Spleen (tissue), 11 donors: ENCODE data around the gene MAPK14. TPM values are rescaled to one million over a fixed set of nuclear protein-coding genes. Genes with fewer than 3 reads are reported as not detected.

Experiments used
- DNase-seq: peaks from one replicate; pipeline ENCODE4 v3.0.0-alpha.2; 2020
- H3K27ac ChIP-seq, 8 donors: fragments of 200-600 bp; sonication (generic) in 7 of 8; 1 replicate in 4 of 8; 2 replicates in 4 of 8; pipeline versions ENCODE4 v1.5.0 to v1.8.0; 2016 to 2021; ENCODE audit warnings: inconsistent platforms in 4 of 8, mild to moderate bottlenecking in 4 of 8, moderate library complexity in 1 of 8
- H3K27me3 ChIP-seq, 7 donors: fragments of 200-600 bp; sonication (generic) in 6 of 7; replicated peaks in 1 of 7; 1 replicate in 4 of 7; 2 replicates in 3 of 7; pipeline versions ENCODE4 v1.5.0 to v1.8.0; 2016 to 2021; ENCODE audit warnings: inconsistent platforms in 3 of 7, mild to moderate bottlenecking in 1 of 7
- H3K36me3 ChIP-seq, 6 donors: fragments of 200-600 bp; sonication (generic) in 5 of 6; 1 replicate in 4 of 6; 2 replicates in 2 of 6; pipeline versions ENCODE4 v1.5.0 to v1.8.0; 2016 to 2021; ENCODE audit warnings: inconsistent platforms in 2 of 6
- H3K4me1 ChIP-seq, 6 donors: fragments of 200-600 bp; sonication (generic) in 5 of 6; 1 replicate in 3 of 6; 2 replicates in 3 of 6; pipeline versions ENCODE4 v1.5.0 to v1.8.0; 2016 to 2021; ENCODE audit warnings: inconsistent platforms in 3 of 6
- H3K4me3 ChIP-seq, 8 donors: fragments of 200-600 bp; sonication (generic) in 7 of 8; 1 replicate in 4 of 8; 2 replicates in 4 of 8; pipeline versions ENCODE4 v1.5.0 to v1.8.0; 2016 to 2021; ENCODE audit warnings: inconsistent platforms in 4 of 8, mild to moderate bottlenecking in 4 of 8, moderate library complexity in 2 of 8
- H3K9me3 ChIP-seq, 8 donors: fragments of 200-600 bp; sonication (generic) in 7 of 8; 1 replicate in 4 of 8; 2 replicates in 4 of 8; pipeline versions ENCODE4 v1.5.0 to v1.8.0; 2016 to 2021; ENCODE audit warnings: inconsistent platforms in 4 of 8
- POLR2A ChIP-seq, 3 donors: fragments of 450-650 bp; IDR thresholded peaks; one replicate each; pipeline ENCODE4 v1.5.1; 2017; ENCODE audit warnings: antibody characterized with exemption in 3 of 3, mild to moderate bottlenecking in 1 of 3
- POLR2AphosphoS5 ChIP-seq, 3 donors: sonication (generic); formaldehyde crosslinking; IDR thresholded peaks; one replicate each; pipeline ENCODE4 v1.5.1; 2017; ENCODE audit warnings: antibody characterized with exemption in 3 of 3
- WGBS, 5 donors: extraction: QIAGEN DNeasy Blood & Tissue Kit in 3 of 5; methylation state at CpG; one replicate each; pipeline versions ENCODE4 v1.1.5 to v1.1.7; 2013 to 2018; 5-methylcytosine and 5-hydroxymethylcytosine counted together
- intact Hi-C: fragments of 100-400 bp; cut with DNase I; formaldehyde crosslinking; loops from one replicate; pipeline ENCODE4 v1.15.0; 2023; ENCODE audit warnings: low total_unique reads
- polyA plus RNA-seq, 3 donors: library from polyadenylated mRNA; stranded (reverse); fragments of 200-250 nt; gene quantifications; one replicate each; pipeline ENCODE4 v1.2.1, GENCODE V29; 2013
- total RNA-seq, 7 donors: library from RNA; depleted of rRNA in 3 of 7; stranded (reverse); fragments of >200 nt in 3 of 7; fragmentation: NEBNext Ultra II Directional in 4 of 7; extraction: Animal tissue kit (Norgen Biotek cat#: 25700) in 4 of 7; gene quantifications; one replicate each; pipeline versions ENCODE4 v1.1.0 to v1.2.1, GENCODE V29; 2016 to 2021
- TF ChIP-seq, protein P1 (sequence below), 11 experiments: fragments of 200-600 bp in 7 of 11; fragments of 450-650 bp in 4 of 11; sonication (generic) in 4 of 11; IDR thresholded peaks in 8 of 11; conservative IDR thresholded peaks in 3 of 11; 1 replicate in 7 of 11; 2 replicates in 4 of 11; pipeline versions ENCODE4 v1.4.0 to v1.8.0; 2016 to 2021; ENCODE audit warnings: antibody characterized with exemption in 11 of 11, inconsistent platforms in 4 of 11, mild to moderate bottlenecking in 1 of 11
- donor health status: healthy with polysubstance abuse.
- donor health status: DM: no; HTN: no; CAD: no; lungs with moderate emphysema.
- donor health status: DM: no; HTN: no; CAD: no.
- donor health status: Bipolar disorder and iron deficiency.
- donor health status: healthy.
- donor health status: DM: no; HTN: no; CAD: no.
- donor health status: DM: yes; HTN: yes; CAD: no.

MAPK14 gene
- total and polyA plus RNA-seq, 10 donors, result 13.9 to 242 (median 94.6) TPM

DNA sequence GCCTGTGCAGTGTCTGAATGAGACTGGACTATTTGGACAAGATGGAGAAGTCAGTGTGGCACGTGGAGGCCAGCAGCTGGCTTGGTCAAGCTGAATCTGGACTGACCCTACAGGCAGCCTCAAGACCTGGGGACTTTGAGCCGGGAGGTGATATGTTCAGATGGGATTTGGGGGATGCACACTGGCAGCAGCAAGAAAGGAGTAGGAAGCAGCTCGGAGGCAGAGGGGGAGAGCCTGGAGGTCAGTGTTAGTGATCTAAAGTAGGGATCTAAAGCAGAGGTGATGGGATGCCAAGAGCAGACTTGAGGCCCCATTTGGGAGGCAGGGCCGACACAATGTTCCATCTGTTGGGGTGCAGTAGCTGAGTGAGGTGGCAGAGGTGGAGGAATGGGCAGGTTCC lies 105.5 kb downstream of the MAPK14 start:
- H3K27ac ChIP-seq, result peak overlapping the region in 1 of 8 donors; percentile 94
- peaks cover 19 to 78% (median 35%) of the 10 kb centered on the region in 6 donors for H3K4me1 ChIP-seq
- H3K9me3 ChIP-seq, result no peaks in the 10 kb centered on the region
- no peak for DNase-seq
- H3K4me3 ChIP-seq, result no peak overlapping the region
- intact Hi-C loops, result loop anchor here (5.0 kb wide), 1 partner anchor 59 kb away; no protein-coding TSS in a partner anchor
- no peaks in the 10 kb centered on the region for H3K27me3 ChIP-seq
- TF ChIP-seq POLR2AphosphoS5 (IDR thresholded peaks at IDR 0.05), result no peak
- TF ChIP-seq, protein P1, sequence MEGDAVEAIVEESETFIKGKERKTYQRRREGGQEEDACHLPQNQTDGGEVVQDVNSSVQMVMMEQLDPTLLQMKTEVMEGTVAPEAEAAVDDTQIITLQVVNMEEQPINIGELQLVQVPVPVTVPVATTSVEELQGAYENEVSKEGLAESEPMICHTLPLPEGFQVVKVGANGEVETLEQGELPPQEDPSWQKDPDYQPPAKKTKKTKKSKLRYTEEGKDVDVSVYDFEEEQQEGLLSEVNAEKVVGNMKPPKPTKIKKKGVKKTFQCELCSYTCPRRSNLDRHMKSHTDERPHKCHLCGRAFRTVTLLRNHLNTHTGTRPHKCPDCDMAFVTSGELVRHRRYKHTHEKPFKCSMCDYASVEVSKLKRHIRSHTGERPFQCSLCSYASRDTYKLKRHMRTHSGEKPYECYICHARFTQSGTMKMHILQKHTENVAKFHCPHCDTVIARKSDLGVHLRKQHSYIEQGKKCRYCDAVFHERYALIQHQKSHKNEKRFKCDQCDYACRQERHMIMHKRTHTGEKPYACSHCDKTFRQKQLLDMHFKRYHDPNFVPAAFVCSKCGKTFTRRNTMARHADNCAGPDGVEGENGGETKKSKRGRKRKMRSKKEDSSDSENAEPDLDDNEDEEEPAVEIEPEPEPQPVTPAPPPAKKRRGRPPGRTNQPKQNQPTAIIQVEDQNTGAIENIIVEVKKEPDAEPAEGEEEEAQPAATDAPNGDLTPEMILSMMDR (IDR thresholded peaks at IDR 0.05 in 8 of 11, conservative IDR thresholded peaks at IDR 0.05 in 3 of 11), result no peak
- no peak for TF ChIP-seq POLR2A (IDR thresholded peaks at IDR 0.05)
- peaks cover 0 to 52% (median 10%) of the 10 kb centered on the region in 6 donors for H3K36me3 ChIP-seq
- WGBS, 5 donors, result 91 to 97% (median 96%) methylated on average over 4 of the region's 4 CpGs

DNA sequence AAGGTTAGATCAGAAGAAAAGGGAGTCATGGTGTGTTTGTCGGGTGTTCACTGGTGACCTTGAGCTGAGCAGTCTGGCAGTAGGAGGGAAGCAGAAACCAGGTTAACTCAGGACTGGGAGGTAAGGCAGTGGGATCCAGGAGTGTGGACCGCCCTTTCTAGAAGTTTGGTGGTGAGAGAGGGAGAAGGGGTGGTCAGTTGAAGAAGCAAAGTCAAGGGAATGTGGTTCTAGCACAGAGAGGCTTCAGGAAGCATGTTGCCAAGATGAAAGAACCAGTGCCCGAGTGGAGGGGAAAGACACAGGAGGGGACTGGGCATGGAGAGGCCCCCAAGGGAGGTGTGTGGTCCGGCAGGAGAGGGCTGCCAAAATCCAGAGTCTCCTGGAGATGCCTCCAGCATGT lies 106.3 kb downstream of the MAPK14 start:
- WGBS, 5 donors, result 87 to 97% (median 92%) methylated on average over 4 of the region's 4 CpGs
- Histone ChIP-seq H3K4me3 (no peak overlapping the region), H3K9me3 (no peaks in the 10 kb centered on the region), H3K36me3 (peaks cover 0 to 60% (median 17%) of the 10 kb centered on the region in 6 donors), H3K27ac (no peak overlapping the region), H3K4me1 (peaks cover 19 to 70% (median 31%) of the 10 kb centered on the region in 6 donors), H3K27me3 (no peaks in the 10 kb centered on the region)
- TF ChIP-seq POLR2A (IDR thresholded peaks at IDR 0.05), result no peak
- TF ChIP-seq POLR2AphosphoS5 (IDR thresholded peaks at IDR 0.05), result no peak
- TF ChIP-seq, protein P1 (IDR thresholded peaks at IDR 0.05 in 8 of 11, conservative IDR thresholded peaks at IDR 0.05 in 3 of 11), result no peak
- intact Hi-C loops, result loop anchor here (5.0 kb wide), 1 partner anchor 58 kb away; no protein-coding TSS in a partner anchor
- no peak for DNase-seq

DNA sequence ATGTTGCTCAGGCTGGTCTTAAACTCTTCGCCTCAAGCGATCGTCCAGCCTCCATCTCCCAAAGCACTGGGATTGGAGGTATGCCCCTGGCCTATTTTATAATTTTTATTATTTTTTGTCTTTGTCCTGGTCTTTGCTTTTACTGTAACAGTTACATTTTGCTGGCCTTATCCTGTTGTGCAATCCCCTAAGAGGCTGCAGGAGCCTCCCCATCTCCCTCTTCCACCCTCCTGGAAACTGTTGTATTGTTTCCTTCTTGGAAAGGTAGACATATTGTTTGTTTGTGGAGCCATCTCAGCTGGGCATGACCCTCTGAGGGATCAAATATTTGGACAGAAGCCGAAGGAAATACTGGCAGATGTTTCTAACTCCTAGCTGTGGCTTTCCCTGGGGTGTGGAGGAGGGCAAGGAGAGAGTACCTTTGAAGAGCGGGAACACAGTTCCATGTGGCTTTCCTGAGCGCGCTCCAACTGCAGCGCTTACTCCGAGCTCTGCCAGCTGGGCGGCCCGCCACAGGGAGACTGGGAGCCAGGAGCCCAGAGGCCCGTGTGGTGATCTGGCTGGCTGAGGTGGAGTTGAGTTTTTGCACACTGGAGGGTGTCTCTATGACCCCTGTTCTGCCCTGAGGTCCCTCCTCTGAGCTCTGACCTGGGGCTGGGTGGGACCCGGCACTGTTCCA lies 107.6 kb downstream of the MAPK14 start:
- peaks cover 0 to 72% (median 29%) of the 10 kb centered on the region in 6 donors for H3K36me3 ChIP-seq
- H3K27me3 ChIP-seq, result no peaks in the 10 kb centered on the region
- H3K4me1 ChIP-seq, result peaks cover 13 to 57% (median 25%) of the 10 kb centered on the region in 6 donors
- no peak overlapping the region for H3K4me3 ChIP-seq
- DNase-seq, result no peak
- peak overlapping the region in 1 of 8 donors; percentile 45 for H3K27ac ChIP-seq
- no peaks in the 10 kb centered on the region for H3K9me3 ChIP-seq
- WGBS, 5 donors, result 88 to 96% (median 95%) methylated on average over 13 of the region's 13 CpGs
- intact Hi-C loops, result no loop called here
- TF ChIP-seq POLR2A (IDR thresholded peaks at IDR 0.05) (no peak), POLR2AphosphoS5 (IDR thresholded peaks at IDR 0.05) (no peak)
- TF ChIP-seq, protein P1 (IDR thresholded peaks at IDR 0.05 in 8 of 11, conservative IDR thresholded peaks at IDR 0.05 in 3 of 11), result no peak

DNA sequence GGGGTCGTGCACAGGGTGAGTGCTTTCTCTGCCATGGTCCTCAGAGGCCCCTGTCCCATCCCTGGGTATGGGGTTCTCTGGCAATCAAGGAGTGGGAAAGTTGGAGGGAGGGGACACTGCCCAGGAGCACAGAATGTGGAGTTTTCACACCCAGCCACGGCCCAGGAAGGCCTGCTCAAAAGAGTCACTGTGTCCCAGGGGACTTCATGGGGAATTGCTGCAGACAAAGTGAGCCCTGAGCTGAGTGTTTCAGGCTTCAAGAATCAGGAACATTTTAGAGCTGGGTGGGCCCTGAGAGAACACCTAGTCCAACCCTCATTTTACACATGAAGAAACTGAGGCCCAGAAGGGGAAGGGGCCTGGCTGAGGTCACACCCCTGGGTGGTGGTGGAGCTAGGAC lies 108.4 kb downstream of the MAPK14 start:
- no peaks in the 10 kb centered on the region for H3K9me3 ChIP-seq
- DNase-seq, result no peak
- peaks cover 0 to 75% (median 29%) of the 10 kb centered on the region in 6 donors for H3K36me3 ChIP-seq
- H3K27me3 ChIP-seq, result no peaks in the 10 kb centered on the region
- peak overlapping the region in 1 of 8 donors; percentile 45 for H3K27ac ChIP-seq
- TF ChIP-seq POLR2AphosphoS5 (IDR thresholded peaks at IDR 0.05) (no peak), POLR2A (IDR thresholded peaks at IDR 0.05) (no peak)
- TF ChIP-seq, protein P1 (IDR thresholded peaks at IDR 0.05 in 8 of 11, conservative IDR thresholded peaks at IDR 0.05 in 3 of 11), result no peak
- H3K4me3 ChIP-seq, result no peak overlapping the region
- intact Hi-C loops, result no loop called here
- WGBS, 5 donors, result 75 to 100% (median 81%) methylated on average over 2 of the region's 2 CpGs
- peaks cover 12 to 59% (median 21%) of the 10 kb centered on the region in 6 donors for H3K4me1 ChIP-seq
